OCI-LY1 (cell line): ENCODE measurements around the gene ALLC.

ENCODE experiments used
- EZH2 ChIP-seq: fragments of 200-600 bp; sonication (generic), shearing (Covaris generic); IDR thresholded peaks from 2 replicates; pipeline ENCODE4 v1.8.0; 2017; ENCODE audit warnings: borderline replicate concordance, mixed run types, mild to moderate bottlenecking, antibody characterized with exemption, low read length, moderate library complexity, mixed read lengths
- TF ChIP-seq, protein P1 (sequence below): fragments of 200-600 bp; sonication (generic), shearing (Covaris generic); IDR thresholded peaks from 2 replicates; pipeline ENCODE4 v1.5.1; 2017; ENCODE audit warnings: mild to moderate bottlenecking, antibody characterized with exemption, low read length, moderate library complexity, mixed read lengths

DNA sequence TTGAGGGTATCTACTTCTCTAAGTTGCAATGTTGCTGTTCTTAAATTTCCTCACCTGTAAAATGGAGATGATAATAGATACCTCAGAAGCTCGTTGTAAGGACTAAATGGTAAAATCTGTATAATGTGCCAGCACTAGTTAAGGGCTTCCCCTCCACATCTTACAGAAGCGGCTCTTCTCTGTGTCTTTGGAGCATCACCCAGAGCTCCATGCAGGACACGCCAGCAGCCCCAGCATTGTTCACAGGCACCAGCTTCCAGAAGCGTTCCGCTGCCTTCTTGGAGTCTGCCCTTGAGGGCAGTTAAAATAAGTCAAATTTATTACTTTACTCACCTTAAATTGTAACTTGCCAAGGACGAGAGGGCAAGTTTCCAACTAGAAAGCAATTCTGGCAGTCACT is 51.2 kb downstream of the ALLC start:
- TF ChIP-seq, protein P1, sequence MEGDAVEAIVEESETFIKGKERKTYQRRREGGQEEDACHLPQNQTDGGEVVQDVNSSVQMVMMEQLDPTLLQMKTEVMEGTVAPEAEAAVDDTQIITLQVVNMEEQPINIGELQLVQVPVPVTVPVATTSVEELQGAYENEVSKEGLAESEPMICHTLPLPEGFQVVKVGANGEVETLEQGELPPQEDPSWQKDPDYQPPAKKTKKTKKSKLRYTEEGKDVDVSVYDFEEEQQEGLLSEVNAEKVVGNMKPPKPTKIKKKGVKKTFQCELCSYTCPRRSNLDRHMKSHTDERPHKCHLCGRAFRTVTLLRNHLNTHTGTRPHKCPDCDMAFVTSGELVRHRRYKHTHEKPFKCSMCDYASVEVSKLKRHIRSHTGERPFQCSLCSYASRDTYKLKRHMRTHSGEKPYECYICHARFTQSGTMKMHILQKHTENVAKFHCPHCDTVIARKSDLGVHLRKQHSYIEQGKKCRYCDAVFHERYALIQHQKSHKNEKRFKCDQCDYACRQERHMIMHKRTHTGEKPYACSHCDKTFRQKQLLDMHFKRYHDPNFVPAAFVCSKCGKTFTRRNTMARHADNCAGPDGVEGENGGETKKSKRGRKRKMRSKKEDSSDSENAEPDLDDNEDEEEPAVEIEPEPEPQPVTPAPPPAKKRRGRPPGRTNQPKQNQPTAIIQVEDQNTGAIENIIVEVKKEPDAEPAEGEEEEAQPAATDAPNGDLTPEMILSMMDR: no peak
- no peak for TF ChIP-seq EZH2
